HEK293T (cell line): ENCODE measurements around the gene SH2D4B.

Experiments used
- ARNT ChIP-seq: fragments of 450-650 bp; IDR thresholded peaks from 2 replicates; pipeline ENCODE4 v1.6.1; 2017; ENCODE audit warnings: mild to moderate bottlenecking
- ELF4 ChIP-seq: fragments of 450-650 bp; IDR thresholded peaks from 2 replicates; pipeline ENCODE4 v1.6.1; 2017; ENCODE audit warnings: antibody characterized with exemption
- FOXA1 ChIP-seq: fragments of 450-650 bp; IDR thresholded peaks from 2 replicates; pipeline ENCODE4 v1.6.1; 2016; ENCODE audit warnings: mild to moderate bottlenecking
- HDGF ChIP-seq: fragments of 450-650 bp; IDR thresholded peaks from 2 replicates; pipeline ENCODE4 v1.6.1; 2017; ENCODE audit warnings: antibody characterized with exemption, borderline replicate concordance
- L3MBTL2 ChIP-seq: fragments of 450-650 bp; conservative IDR thresholded peaks from 2 replicates; pipeline ENCODE4 v1.6.1; 2016; ENCODE audit warnings: mild to moderate bottlenecking
- SP1 ChIP-seq: fragments of 450-650 bp; IDR thresholded peaks from 2 replicates; pipeline ENCODE4 v1.6.1; 2017
- TARDBP ChIP-seq: fragments of 450-650 bp; IDR thresholded peaks from 2 replicates; pipeline ENCODE4 v1.6.1; 2016
- ZNF384 ChIP-seq: fragments of 450-650 bp; IDR thresholded peaks from 2 replicates; pipeline ENCODE4 v1.6.1; 2016
- TF ChIP-seq, protein P1 (sequence below): fragments of 450-650 bp; IDR thresholded peaks from 2 replicates; pipeline ENCODE4 v1.6.1; 2016

DNA sequence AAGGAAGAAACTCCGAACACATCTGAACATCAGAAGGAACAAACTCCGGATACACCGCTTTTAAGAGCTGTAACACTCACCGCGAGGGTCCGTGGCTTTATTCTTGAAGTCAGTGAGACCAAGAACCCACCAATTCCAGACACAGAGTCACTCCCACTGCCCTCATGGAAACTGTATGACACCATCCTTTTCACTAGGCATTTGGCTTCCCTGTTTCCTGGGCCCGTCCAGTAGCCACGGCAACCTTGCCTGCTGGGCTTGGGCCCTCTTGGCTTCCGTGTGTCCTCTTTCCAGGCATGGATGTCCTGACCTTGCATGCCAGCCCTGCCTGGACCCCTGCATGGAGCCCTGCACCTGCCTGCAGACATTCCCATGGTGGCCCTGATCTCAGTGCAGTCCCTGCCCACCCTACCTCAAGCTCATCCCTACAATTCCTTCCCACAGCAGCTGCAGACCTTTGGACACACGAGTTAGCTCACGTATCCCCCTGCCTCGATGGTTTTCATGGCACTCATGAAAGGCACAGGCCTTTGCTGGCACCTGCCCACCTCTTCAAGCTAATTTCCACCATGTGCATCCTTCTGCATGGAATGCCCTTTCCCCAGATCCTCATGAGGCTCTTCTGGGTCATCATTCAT, 6.7 kb downstream of the SH2D4B start:
- TF ChIP-seq FOXA1 (no peak), ZNF384 (no peak), ELF4 (no peak), ARNT (no peak), SP1 (no peak), HDGF (no peak), L3MBTL2 (no peak), TARDBP (no peak)
- TF ChIP-seq, protein P1, sequence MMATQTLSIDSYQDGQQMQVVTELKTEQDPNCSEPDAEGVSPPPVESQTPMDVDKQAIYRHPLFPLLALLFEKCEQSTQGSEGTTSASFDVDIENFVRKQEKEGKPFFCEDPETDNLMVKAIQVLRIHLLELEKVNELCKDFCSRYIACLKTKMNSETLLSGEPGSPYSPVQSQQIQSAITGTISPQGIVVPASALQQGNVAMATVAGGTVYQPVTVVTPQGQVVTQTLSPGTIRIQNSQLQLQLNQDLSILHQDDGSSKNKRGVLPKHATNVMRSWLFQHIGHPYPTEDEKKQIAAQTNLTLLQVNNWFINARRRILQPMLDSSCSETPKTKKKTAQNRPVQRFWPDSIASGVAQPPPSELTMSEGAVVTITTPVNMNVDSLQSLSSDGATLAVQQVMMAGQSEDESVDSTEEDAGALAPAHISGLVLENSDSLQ, result no peak
